Fibroblast of mammary gland (primary cell): Measurements from ENCODE around the gene CHST11.
"Not testable (repeated sequence)": the region's sequence is repeated elsewhere in the genome, so short reads cannot be mapped to it uniquely, and the experiment has no call there.

Experiments used
- DNase-seq: peaks from one replicate; pipeline ENCODE4 v3.0.0-alpha.2; 2010; ENCODE audit warnings: low read depth
- H3K4me3 ChIP-seq: 2 replicates; pipeline ENCODE4 v1.5.1; 2011; ENCODE audit warnings: low read depth, mild to moderate bottlenecking, low read length, moderate library complexity; ENCODE audit not compliant: control insufficient read depth
- CTCF ChIP-seq: conservative IDR thresholded peaks from 2 replicates; pipeline ENCODE4 v1.5.1; 2011; ENCODE audit warnings: low read depth, low read length, inconsistent platforms; ENCODE audit not compliant: control insufficient read depth, insufficient read depth

Gene CHST11

DNA sequence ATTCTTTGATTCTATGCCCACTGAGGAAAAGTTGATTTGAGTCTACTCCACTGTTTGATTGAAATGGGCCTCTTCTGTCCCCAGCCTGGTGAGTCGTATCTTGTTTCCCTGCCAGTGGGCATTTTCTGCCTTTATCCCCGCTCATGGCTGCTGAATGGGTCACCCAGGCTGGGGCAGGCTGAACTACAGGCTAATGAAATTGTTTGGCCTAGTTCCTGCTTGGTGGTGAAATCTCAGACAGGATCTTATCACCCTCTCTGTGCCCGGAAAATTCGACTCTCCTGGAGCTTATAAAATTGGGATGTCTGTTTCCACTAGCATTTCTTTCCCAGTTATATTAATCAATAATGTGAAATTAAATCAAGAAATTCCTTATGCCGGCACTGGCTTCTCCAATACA is 65.0 kb downstream of the CHST11 start:
- no peak overlapping the region for H3K4me3 ChIP-seq
- peak; percentile 61 for DNase-seq
- TF ChIP-seq CTCF: no peak

DNA sequence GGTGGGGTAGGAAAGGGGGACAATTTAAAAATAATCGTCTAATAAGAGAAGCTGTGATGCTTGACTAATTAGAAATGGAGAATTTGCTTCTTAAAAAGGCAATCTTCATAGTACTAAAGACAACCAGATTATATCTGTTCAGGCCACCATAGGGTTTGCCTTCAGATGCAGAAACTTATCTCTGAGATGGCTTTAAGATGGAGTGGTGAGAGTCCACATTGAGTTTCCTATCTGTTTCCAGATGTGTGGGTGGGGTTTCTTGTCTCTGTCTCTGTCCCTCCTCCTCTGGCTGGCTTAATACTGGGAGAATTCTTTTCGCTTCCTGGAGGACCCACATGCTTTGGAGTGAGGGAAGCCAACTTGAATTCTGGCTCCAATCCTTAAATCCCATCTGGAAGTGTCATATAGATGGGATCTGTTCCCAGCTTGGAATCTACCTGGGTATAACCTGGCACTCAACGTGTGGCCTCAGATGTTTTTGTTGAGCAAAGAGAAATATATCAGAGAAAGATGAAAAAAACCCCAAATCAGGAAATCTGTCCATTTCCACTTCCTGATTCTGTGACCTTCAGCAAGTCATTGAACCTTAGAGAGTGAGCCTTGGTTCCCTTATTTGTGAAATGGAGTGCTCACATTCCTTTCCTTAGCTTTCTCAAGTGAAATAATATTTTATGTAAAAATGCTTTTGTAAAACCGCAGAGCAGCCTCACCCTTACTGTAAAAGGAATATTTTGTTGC is 66.4 kb downstream of the CHST11 start:
- no peak overlapping the region for H3K4me3 ChIP-seq
- DNase-seq: no peak
- no peak for TF ChIP-seq CTCF

DNA sequence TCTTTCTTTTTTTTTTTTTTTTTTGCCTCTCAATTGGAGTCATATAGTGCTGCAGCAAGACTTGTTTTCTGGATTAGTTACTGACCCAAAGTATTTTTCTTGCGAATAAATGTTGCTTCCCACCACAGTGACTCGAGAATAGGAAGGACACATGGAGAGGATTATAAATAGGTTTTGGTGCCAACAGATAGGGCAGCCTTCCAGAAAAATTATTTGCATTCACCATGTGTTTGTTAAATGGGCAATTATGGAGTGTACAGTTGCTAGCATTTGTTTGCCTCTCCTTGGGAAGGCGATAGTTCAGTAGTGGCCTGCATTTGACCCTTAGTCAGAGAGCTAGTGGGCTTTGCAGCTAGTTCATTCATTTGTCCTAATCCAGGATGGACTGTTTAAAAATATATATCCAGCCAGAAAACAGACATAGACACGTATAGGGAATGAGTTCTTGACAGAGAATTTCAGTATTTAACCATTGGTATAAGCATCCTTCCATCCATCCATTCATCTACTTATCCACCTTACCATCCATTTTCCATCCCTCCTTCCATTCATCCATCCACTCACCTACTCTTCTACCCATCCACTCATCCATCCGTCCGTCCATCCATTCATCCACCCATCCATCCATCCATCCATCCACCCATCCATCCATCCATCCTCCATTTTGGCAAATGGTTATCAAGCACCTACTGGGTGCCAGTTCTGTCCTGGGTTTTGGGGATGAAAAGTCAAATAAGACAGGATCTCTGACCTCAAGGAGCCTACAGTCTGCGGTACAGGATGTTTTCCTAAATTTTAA is 67.5 kb downstream of the CHST11 start:
- DNase-seq: peak; percentile 53
- H3K4me3 ChIP-seq: no peak overlapping the region
- no peak for TF ChIP-seq CTCF

- no peak for TF ChIP-seq CTCF
- DNase-seq: no peak
- no peak overlapping the region for H3K4me3 ChIP-seq
These were observed 69.6 kb downstream of the CHST11 start for GRCh38 chr12:104526320-104526719.

DNA sequence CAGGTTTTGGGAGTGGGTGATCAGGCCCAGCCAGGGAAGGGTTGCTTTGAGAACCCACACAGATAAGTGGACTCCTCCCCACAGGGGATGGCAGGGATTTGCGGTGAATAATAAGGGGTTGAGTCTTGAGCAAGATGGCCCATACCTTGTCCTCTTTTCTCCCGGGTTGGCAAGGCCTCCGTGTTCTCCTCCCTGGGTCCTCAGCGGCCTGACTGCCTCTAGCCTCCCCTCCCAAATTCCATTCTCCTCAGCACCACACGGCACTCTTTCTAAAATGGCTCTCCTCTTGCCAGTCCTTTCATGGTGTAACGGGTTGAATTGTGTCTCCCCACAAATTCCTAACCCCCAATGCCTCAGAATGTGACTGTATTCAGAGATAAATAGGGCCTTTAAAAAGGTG is 70.0 kb downstream of the CHST11 start:
- TF ChIP-seq CTCF: no peak
- H3K4me3 ChIP-seq: no peak overlapping the region
- no peak for DNase-seq

DNA sequence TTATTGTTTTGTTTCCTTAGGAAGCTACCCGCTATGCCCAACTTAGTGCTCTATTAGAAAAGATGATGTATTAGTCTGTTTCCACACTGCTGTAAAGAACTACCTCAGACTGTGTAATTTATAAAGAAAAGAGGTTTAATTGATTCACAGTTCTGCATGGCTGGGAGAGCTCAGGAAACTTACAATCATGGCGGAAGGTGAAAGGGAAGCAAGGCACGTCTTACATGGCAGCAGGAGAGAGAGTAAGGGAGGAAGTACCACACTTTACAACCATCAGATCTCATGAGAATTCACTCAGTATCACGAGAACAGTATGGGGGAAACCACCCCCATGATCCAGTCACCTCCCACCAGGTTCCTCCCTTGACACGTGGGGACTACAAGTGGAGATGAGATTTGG is 70.9 kb downstream of the CHST11 start:
- DNase-seq: not testable (repeated sequence)

DNA sequence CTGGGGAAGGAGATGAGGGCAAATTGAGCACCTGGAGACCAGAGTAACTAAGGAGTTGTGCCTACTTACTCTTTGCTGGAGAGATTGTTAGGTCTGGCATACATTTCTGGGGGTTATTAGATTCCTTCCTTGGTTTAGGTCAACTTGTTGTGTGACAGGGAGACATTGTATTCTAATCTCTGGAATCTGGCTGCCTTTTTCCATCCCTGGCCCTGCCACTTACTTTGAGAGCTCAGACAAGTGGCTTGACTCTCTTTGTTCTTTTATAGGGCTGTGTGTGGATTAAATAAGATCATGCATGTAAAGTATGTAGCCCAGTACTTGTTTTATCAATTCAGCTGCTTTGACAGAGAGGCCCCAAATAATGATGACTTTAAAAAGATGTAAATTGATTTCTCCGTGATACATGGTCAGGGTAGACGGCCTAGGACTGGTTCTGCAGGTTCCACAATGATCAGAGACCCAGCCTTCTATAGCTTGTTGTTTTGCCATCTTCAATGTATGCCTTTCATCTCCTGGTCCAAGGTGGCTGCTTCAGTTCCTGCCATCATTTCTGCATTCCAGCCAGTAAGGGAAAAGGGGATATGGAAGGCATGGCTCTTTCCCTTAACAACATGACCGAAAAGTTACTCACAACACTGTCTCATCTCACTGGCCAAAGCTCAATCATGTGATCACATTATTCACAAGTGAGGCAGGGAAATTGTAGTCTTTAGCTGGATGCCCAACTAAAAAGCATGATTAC is 72.6 kb downstream of the CHST11 start:
- no peak overlapping the region for H3K4me3 ChIP-seq
- DNase-seq: peak; percentile 29
- TF ChIP-seq CTCF: no peak

More for the DNA sequence above, 70.9 kb downstream of the CHST11 start:
- not testable (repeated sequence) for H3K4me3 ChIP-seq
